ENCODE measurements around the gene PPP1R37.

The PPP1R37 gene

GRCh38 chr19:45142016-45142725 lies 49.2 kb downstream of the PPP1R37 start:
- TF ChIP-seq EZH2phosphoT487 (IDR thresholded peaks at IDR 0.05; ENCODE audit: borderline replicate concordance, low read length) (no peak), CTCF (IDR thresholded peaks at IDR 0.05; ENCODE audit: low read depth, low read length, poor library complexity, severe bottlenecking) (no peak)
- H3K4me2 ChIP-seq (ENCODE audit: low read length), result no peak overlapping the region
- no peaks in the 10 kb centered on the region for H3F3A ChIP-seq (ENCODE audit: control insufficient read depth, insufficient read depth)
- no peak overlapping the region for H3K27ac ChIP-seq (ENCODE audit: low read depth, low read length)
- no peaks in the 10 kb centered on the region for H3K27me3 ChIP-seq (ENCODE audit: control insufficient read depth, low read length)
- peaks cover 20% of the 10 kb centered on the region for H3K79me2 ChIP-seq (ENCODE audit: control insufficient read depth, low read length)
- no peak overlapping the region for H3K4me3 ChIP-seq (ENCODE audit: low read length)
- peaks cover 13% of the 10 kb centered on the region for H3K4me1 ChIP-seq (ENCODE audit: control insufficient read depth, low read length)
- H4K20me1 ChIP-seq (ENCODE audit: control insufficient read depth, insufficient read depth, low read depth, low read length), result no peaks in the 10 kb centered on the region
- H3K9me3 ChIP-seq (ENCODE audit: control insufficient read depth, insufficient read depth, low read length), result no peaks in the 10 kb centered on the region
- H3K36me3 ChIP-seq (ENCODE audit: control insufficient read depth, low read length), result peaks cover 11% of the 10 kb centered on the region
- no peaks in the 10 kb centered on the region for H3K9me2 ChIP-seq (replicated peaks; ENCODE audit: control insufficient read depth, low read length)

- Histone ChIP-seq H3K4me3 (ENCODE audit: low read length) (no peak overlapping the region), H3F3A (ENCODE audit: control insufficient read depth, insufficient read depth) (no peaks in the 10 kb centered on the region), H3K36me3 (ENCODE audit: control insufficient read depth, low read length) (peaks cover 11% of the 10 kb centered on the region), H3K9me2 (replicated peaks; ENCODE audit: control insufficient read depth, low read length) (no peaks in the 10 kb centered on the region), H3K4me2 (ENCODE audit: low read length) (no peak overlapping the region), H3K27ac (ENCODE audit: low read depth, low read length) (no peak overlapping the region), H3K27me3 (ENCODE audit: control insufficient read depth, low read length) (no peaks in the 10 kb centered on the region), H3K79me2 (ENCODE audit: control insufficient read depth, low read length) (peaks cover 15% of the 10 kb centered on the region), H3K9me3 (ENCODE audit: control insufficient read depth, insufficient read depth, low read length) (no peaks in the 10 kb centered on the region), H4K20me1 (ENCODE audit: control insufficient read depth, insufficient read depth, low read depth, low read length) (no peaks in the 10 kb centered on the region), H3K4me1 (ENCODE audit: control insufficient read depth, low read length) (peaks cover 7% of the 10 kb centered on the region)
- no peak for TF ChIP-seq CTCF (IDR thresholded peaks at IDR 0.05; ENCODE audit: low read depth, low read length, poor library complexity, severe bottlenecking)
- no peak for TF ChIP-seq EZH2phosphoT487 (IDR thresholded peaks at IDR 0.05; ENCODE audit: borderline replicate concordance, low read length)
Observed at GRCh38 chr19:45142726-45143110, 49.7 kb downstream of the PPP1R37 start.

GRCh38 chr19:45144431-45145269 lies 51.7 kb downstream of the PPP1R37 start:
- peaks cover 9% of the 10 kb centered on the region; the same call in 1 of the 2 replicates for H3K36me3 ChIP-seq (ENCODE audit: control insufficient read depth, low read length)
- H3K9me2 ChIP-seq (replicated peaks; ENCODE audit: control insufficient read depth, low read length), result no peaks in the 10 kb centered on the region
- no peak overlapping the region for H3K27ac ChIP-seq (ENCODE audit: low read depth, low read length)
- TF ChIP-seq EZH2phosphoT487 (IDR thresholded peaks at IDR 0.05; ENCODE audit: borderline replicate concordance, low read length) (no peak), CTCF (IDR thresholded peaks at IDR 0.05; ENCODE audit: low read depth, low read length, poor library complexity, severe bottlenecking) (no peak)
- H4K20me1 ChIP-seq (ENCODE audit: control insufficient read depth, insufficient read depth, low read depth, low read length), result no peaks in the 10 kb centered on the region
- no peaks in the 10 kb centered on the region for H3K9me3 ChIP-seq (ENCODE audit: control insufficient read depth, insufficient read depth, low read length)
- no peak overlapping the region for H3K4me3 ChIP-seq (ENCODE audit: low read length)
- H3K4me2 ChIP-seq (ENCODE audit: low read length), result no peak overlapping the region
- H3K4me1 ChIP-seq (ENCODE audit: control insufficient read depth, low read length), result no peaks in the 10 kb centered on the region
- H3K27me3 ChIP-seq (ENCODE audit: control insufficient read depth, low read length), result no peaks in the 10 kb centered on the region
- H3F3A ChIP-seq (ENCODE audit: control insufficient read depth, insufficient read depth), result no peaks in the 10 kb centered on the region
- H3K79me2 ChIP-seq (ENCODE audit: control insufficient read depth, low read length), result peaks cover 2% of the 10 kb centered on the region
